Karpas-422 (cell line): Measurements from ENCODE around the gene ALKBH6. TPM values are rescaled to one million over a fixed set of nuclear protein-coding genes. Genes with fewer than 3 reads are reported as not detected.
"Not testable (repeated sequence)": the region's sequence is repeated elsewhere in the genome, so short reads cannot be mapped to it uniquely, and the experiment has no call there.

Source experiments
- DNase-seq: peaks from one replicate; pipeline ENCODE4 v3.0.0-alpha.2; 2015
- H2AFZ ChIP-seq: fragments of 200-600 bp; sonication (generic); 2 replicates; pipeline ENCODE4 v1.6.1; 2014; ENCODE audit warnings: antibody characterized with exemption, low read length, mixed read lengths
- H3K27ac ChIP-seq: fragments of 200-600 bp; sonication (generic); 2 replicates; pipeline ENCODE4 v1.5.1; 2014; ENCODE audit warnings: mild to moderate bottlenecking, low read length, moderate library complexity
- H3K27me3 ChIP-seq: fragments of 200-600 bp; sonication (generic); 2 replicates; pipeline ENCODE4 v1.6.1; 2014; ENCODE audit warnings: low read length, mixed read lengths
- H3K36me3 ChIP-seq: fragments of 200-600 bp; sonication (generic); 2 replicates; pipeline ENCODE4 v1.6.1; 2014; ENCODE audit warnings: low read length, mixed read lengths; ENCODE audit not compliant: insufficient read depth
- H3K4me1 ChIP-seq: fragments of 200-600 bp; sonication (generic); 2 replicates; pipeline ENCODE4 v1.6.1; 2014; ENCODE audit warnings: mild to moderate bottlenecking, low read length, mixed read lengths
- H3K4me2 ChIP-seq: fragments of 200-600 bp; sonication (generic); 2 replicates; pipeline ENCODE4 v1.6.1; 2014; ENCODE audit warnings: low read length, low read depth, mild to moderate bottlenecking; ENCODE audit not compliant: poor library complexity, severe bottlenecking
- H3K4me3 ChIP-seq: fragments of 200-600 bp; sonication (generic); 2 replicates; pipeline ENCODE4 v1.5.1; 2014; ENCODE audit warnings: mild to moderate bottlenecking, antibody characterized with exemption, low read length, mixed read lengths
- H3K79me2 ChIP-seq: fragments of 200-600 bp; sonication (generic); 2 replicates; pipeline ENCODE4 v1.6.1; 2014; ENCODE audit warnings: mild to moderate bottlenecking, low read length, mixed read lengths
- H3K9ac ChIP-seq: fragments of 200-600 bp; sonication (generic); 2 replicates; pipeline ENCODE4 v1.6.0; 2014; ENCODE audit warnings: low read length
- H3K9me2 ChIP-seq: fragments of 200-600 bp; sonication (generic), shearing (Covaris generic); replicated peaks from 2 replicates; pipeline ENCODE4 v1.6.0; 2014; ENCODE audit warnings: mild to moderate bottlenecking, low read length, moderate library complexity; ENCODE audit not compliant: insufficient read depth
- H3K9me3 ChIP-seq: fragments of 300-700, 200-600 bp; sonication (generic); 2 replicates; pipeline ENCODE4 v1.6.1; 2014; ENCODE audit warnings: low read length, mixed read lengths
- H4K20me1 ChIP-seq: fragments of 200-600 bp; sonication (generic); 2 replicates; pipeline ENCODE4 v1.6.1; 2014; ENCODE audit warnings: mild to moderate bottlenecking, antibody characterized with exemption, low read length, low read depth; ENCODE audit not compliant: insufficient read depth
- total RNA-seq: library from RNA; depleted of rRNA; stranded (reverse); fragments of >200 nt; shearing (Covaris generic); gene quantifications from 2 replicates; pipeline ENCODE4 v1.2.3, GENCODE V29; 2014; ENCODE audit warnings: low replicate concordance

The ALKBH6 gene
- total RNA-seq, 1 experiment from 2014 or later: 11.1 TPM

GRCh38 chr19:36041092-36041491, 27.1 kb upstream of the ALKBH6 start:
- DNase-seq, H2AFZ ChIP-seq: not testable (repeated sequence)

DNA sequence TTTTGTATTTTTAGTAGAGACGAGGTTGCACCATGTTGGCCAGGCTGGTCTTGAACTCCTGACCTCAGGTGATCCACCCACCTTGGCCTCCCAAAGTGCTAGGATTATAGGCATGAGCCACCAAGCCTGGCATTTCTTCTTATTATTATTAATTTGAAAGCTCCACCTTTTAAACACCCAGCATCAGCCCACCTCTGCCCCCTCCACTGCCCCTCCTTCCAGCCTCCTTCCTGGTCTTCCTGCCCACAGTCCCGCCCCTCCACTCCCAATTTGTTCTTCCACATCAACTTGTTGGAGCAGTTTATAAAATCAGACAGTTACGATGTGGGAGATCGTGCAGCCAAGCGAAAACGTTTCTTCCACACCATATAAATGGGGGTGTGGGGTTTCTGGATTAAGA, 26.5 kb upstream of the ALKBH6 start:
- DNase-seq: no peak
- Histone ChIP-seq H3K4me2 (no peak overlapping the region), H3K79me2 (no peaks in the 10 kb centered on the region), H3K4me3 (no peak overlapping the region), H3K27me3 (no peaks in the 10 kb centered on the region), H3K9ac (no peak overlapping the region), H3K27ac (no peak overlapping the region), H2AFZ (no peak overlapping the region), H3K4me1 (no peaks in the 10 kb centered on the region), H4K20me1 (no peaks in the 10 kb centered on the region), H3K36me3 (0 out of 2 replicates have a peak, but pooled peaks cover 2% of the 10 kb centered on the region), H3K9me3 (no peaks in the 10 kb centered on the region), H3K9me2 (no peaks in the 10 kb centered on the region)

More at GRCh38 chr19:36041092-36041491, 27.1 kb upstream of the ALKBH6 start:
- H3K9me3 ChIP-seq, H3K27ac ChIP-seq, H4K20me1 ChIP-seq, H3K79me2 ChIP-seq, H3K27me3 ChIP-seq, H3K4me3 ChIP-seq, H3K4me1 ChIP-seq, H3K4me2 ChIP-seq, H3K9me2 ChIP-seq, H3K36me3 ChIP-seq, H3K9ac ChIP-seq: not testable (repeated sequence)

GRCh38 chr19:36032251-36033104, 18.5 kb upstream of the ALKBH6 start, which contains the start of gene CLIP3:
TSS of gene CLIP3 (minus strand) at chr19:36032873. CDS start at chr19:36032357, 516 bp downstream.
- Histone ChIP-seq H3K36me3 (no peaks in the 10 kb centered on the region), H3K4me1 (no peaks in the 10 kb centered on the region), H3K9me2 (no peaks in the 10 kb centered on the region), H3K9ac (no peak within 1 kb of the TSS), H3K27ac (no peak within 1 kb of the TSS), H3K79me2 (no peaks in the 10 kb centered on the region), H4K20me1 (no peaks in the 10 kb centered on the region), H2AFZ (no peak within 1 kb of the TSS), H3K4me2 (no peak within 1 kb of the TSS), H3K4me3 (no peak within 1 kb of the TSS), H3K9me3 (no peaks in the 10 kb centered on the region), H3K27me3 (no peaks in the 10 kb centered on the region)
- no peak for DNase-seq

DNA sequence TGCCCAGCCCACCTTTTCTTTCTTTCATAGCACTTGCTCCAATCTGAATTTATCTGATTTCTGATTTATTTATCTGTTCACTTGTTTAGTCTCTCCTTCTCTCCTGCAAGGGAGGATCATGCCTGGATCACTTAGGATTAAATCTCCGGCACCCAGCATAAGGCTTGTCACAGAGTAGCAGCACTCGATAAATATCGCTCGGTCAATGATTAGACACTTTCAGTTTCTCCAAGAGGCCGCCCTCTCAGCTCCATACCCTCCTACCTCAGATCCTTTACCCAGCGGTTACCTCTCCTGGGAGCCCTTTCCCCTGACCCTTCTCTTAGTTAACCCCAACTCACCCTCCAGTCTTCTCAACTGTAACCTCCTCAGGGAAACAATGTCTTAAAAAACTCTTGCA, 17.3 kb upstream of the ALKBH6 start:
- Histone ChIP-seq H3K79me2 (no peaks in the 10 kb centered on the region), H3K27ac (no peak overlapping the region), H3K9me2 (no peaks in the 10 kb centered on the region), H3K27me3 (no peaks in the 10 kb centered on the region), H3K9ac (no peak overlapping the region), H2AFZ (no peak overlapping the region), H3K4me3 (no peak overlapping the region), H3K4me2 (no peak overlapping the region), H3K4me1 (no peaks in the 10 kb centered on the region), H4K20me1 (no peaks in the 10 kb centered on the region), H3K9me3 (no peaks in the 10 kb centered on the region), H3K36me3 (no peaks in the 10 kb centered on the region)
- no peak for DNase-seq

GRCh38 chr19:36030264-36031148, 16.5 kb upstream of the ALKBH6 start:
- Histone ChIP-seq H3K9me3 (no peaks in the 10 kb centered on the region), H3K4me2 (no peak overlapping the region), H3K27ac (no peak overlapping the region), H3K9ac (no peak overlapping the region), H3K27me3 (no peaks in the 10 kb centered on the region), H3K36me3 (no peaks in the 10 kb centered on the region), H2AFZ (no peak overlapping the region), H3K79me2 (no peaks in the 10 kb centered on the region), H3K4me3 (no peak overlapping the region), H3K4me1 (no peaks in the 10 kb centered on the region), H4K20me1 (no peaks in the 10 kb centered on the region), H3K9me2 (no peaks in the 10 kb centered on the region)
- no peak for DNase-seq

DNA sequence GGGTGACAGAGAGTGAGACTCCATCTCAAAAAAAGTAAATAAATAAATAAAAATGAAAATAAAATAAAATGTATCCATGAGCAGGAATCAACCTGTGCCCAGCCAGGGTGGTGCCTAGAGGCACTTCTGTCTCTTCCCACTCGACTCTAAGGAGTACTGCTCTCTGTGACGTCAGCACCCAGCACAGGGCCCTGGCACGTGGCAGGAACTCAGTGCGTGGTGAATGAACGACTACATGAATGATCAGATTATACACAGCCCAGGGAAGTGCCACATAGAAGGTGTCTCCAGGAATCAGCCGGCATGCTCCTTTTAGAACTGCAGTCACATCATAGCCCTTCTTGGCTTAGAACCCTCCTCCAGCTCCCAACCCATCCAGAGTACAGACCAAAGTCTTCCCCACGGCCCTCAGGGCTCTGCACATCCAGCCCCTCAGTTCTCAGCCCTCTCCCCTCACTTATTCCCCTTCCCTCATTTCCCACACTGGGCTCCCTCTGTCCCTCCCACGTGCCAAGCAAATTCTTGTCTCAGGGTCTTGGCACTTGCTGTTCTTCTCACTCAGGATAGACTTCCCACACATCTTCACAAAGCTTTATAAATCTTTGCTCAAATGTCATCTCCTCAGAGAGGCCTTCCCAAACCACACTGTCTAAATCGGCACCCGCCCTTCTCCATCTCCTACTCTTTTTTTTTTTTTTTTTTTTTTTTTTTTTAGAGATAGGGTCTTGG, 14.5 kb upstream of the ALKBH6 start:
- no peaks in the 10 kb centered on the region for H3K9me3 ChIP-seq
- no peak overlapping the region for H2AFZ ChIP-seq
- H3K36me3 ChIP-seq: no peaks in the 10 kb centered on the region
- no peak overlapping the region for H3K9ac ChIP-seq
- H4K20me1 ChIP-seq: no peaks in the 10 kb centered on the region
- no peaks in the 10 kb centered on the region for H3K79me2 ChIP-seq
- no peak overlapping the region for H3K4me2 ChIP-seq
- H3K4me1 ChIP-seq: no peaks in the 10 kb centered on the region
- DNase-seq: no peak
- H3K9me2 ChIP-seq: no peaks in the 10 kb centered on the region
- no peak overlapping the region for H3K4me3 ChIP-seq
- no peak overlapping the region for H3K27ac ChIP-seq
- no peaks in the 10 kb centered on the region for H3K27me3 ChIP-seq

DNA sequence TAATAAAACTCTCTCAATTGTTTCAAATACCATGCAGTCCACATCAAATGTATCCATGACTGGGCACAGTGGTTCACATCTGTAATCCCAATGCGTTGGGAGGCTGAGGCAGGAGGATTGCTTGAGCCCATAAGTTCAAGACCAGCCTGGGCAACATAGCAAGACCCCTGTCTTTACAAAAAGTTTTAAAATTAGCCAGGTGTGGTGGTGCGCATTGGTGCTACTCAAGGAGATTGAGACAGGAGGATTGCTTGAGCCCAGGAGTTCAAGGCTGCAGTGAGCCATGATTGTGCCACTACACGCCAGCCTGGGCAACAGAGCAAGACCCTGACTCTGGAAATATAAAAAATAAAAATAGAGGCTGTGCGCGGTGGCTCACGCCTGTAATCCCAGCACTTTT, 13.7 kb upstream of the ALKBH6 start:
- no peak overlapping the region for H3K9ac ChIP-seq
- H2AFZ ChIP-seq: no peak overlapping the region
- H3K27ac ChIP-seq: no peak overlapping the region
- no peak overlapping the region for H3K4me2 ChIP-seq
- no peaks in the 10 kb centered on the region for H3K4me1 ChIP-seq
- H3K36me3 ChIP-seq: no peaks in the 10 kb centered on the region
- H3K27me3 ChIP-seq: no peaks in the 10 kb centered on the region
- no peak for DNase-seq
- no peaks in the 10 kb centered on the region for H3K9me3 ChIP-seq
- no peaks in the 10 kb centered on the region for H3K79me2 ChIP-seq
- H3K9me2 ChIP-seq: no peaks in the 10 kb centered on the region
- no peak overlapping the region for H3K4me3 ChIP-seq
- H4K20me1 ChIP-seq: no peaks in the 10 kb centered on the region
